Astrocyte (in vitro differentiated cells and primary cell): ENCODE data around the gene DFFA. TPM values are rescaled to one million over a fixed set of nuclear protein-coding genes. Genes with fewer than 3 reads are reported as not detected.

Source experiments
- DNase-seq: peaks from one replicate; pipeline ENCODE4 v3.0.0-alpha.2; 2010; ENCODE audit warnings: low read depth
- FAIRE-seq: peaks from 2 replicates; lab custom pipeline; 2011; peaks lifted over from hg19 to GRCh38; lab: Jason Lieb, UNC
- H2AFZ ChIP-seq: 2 replicates; pipeline ENCODE4 v1.6.0; 2012; ENCODE audit warnings: low read depth, low read length, inconsistent platforms
- H3K27ac ChIP-seq: 2 replicates; pipeline ENCODE4 v1.5.1; 2011; ENCODE audit warnings: low read depth, low read length, inconsistent platforms
- H3K27me3 ChIP-seq: 2 replicates; pipeline ENCODE4 v1.6.0; 2011; ENCODE audit warnings: low read length, inconsistent platforms; ENCODE audit not compliant: insufficient read depth
- H3K36me3 ChIP-seq: 2 replicates; pipeline ENCODE4 v1.5.1; 2011; ENCODE audit warnings: low read length, inconsistent platforms; ENCODE audit not compliant: insufficient read depth
- H3K4me1 ChIP-seq: 2 replicates; pipeline ENCODE4 v1.5.1; 2011; ENCODE audit warnings: low read length, inconsistent platforms; ENCODE audit not compliant: insufficient read depth
- H3K4me2 ChIP-seq: 2 replicates; pipeline ENCODE4 v1.6.0; 2012; ENCODE audit warnings: low read length, inconsistent platforms
- H3K4me3 ChIP-seq: 2 replicates; pipeline ENCODE4 v1.5.1; 2011; ENCODE audit warnings: low read depth, mild to moderate bottlenecking, low read length, inconsistent platforms; ENCODE audit not compliant: insufficient read depth
- H3K79me2 ChIP-seq: 2 replicates; pipeline ENCODE4 v1.6.0; 2012; ENCODE audit warnings: mild to moderate bottlenecking, low read length, inconsistent platforms; ENCODE audit not compliant: insufficient read depth
- H3K9ac ChIP-seq: 2 replicates; pipeline ENCODE4 v1.6.0; 2012; ENCODE audit warnings: mild to moderate bottlenecking, low read length, inconsistent platforms
- H3K9me3 ChIP-seq: 2 replicates; pipeline ENCODE4 v1.5.1; 2012; ENCODE audit warnings: low read depth, mild to moderate bottlenecking, low read length, inconsistent platforms; ENCODE audit not compliant: insufficient read depth
- H4K20me1 ChIP-seq: 2 replicates; pipeline ENCODE4 v1.6.0; 2012; ENCODE audit warnings: low read length, inconsistent platforms; ENCODE audit not compliant: insufficient read depth
- H3K27ac Mint-ChIP-seq: one replicate; pipeline ENCODE4 v1.8.0; 2021; ENCODE audit warnings: mild to moderate bottlenecking, mixed read lengths; ENCODE audit not compliant: unreplicated experiment
- H3K27me3 Mint-ChIP-seq: one replicate; pipeline ENCODE4 v1.8.0; 2021; ENCODE audit warnings: low read depth, mixed read lengths; ENCODE audit not compliant: unreplicated experiment
- H3K36me3 Mint-ChIP-seq: one replicate; pipeline ENCODE4 v1.8.0; 2021; ENCODE audit warnings: low read depth, mixed read lengths; ENCODE audit not compliant: unreplicated experiment
- H3K4me1 Mint-ChIP-seq: one replicate; pipeline ENCODE4 v1.8.0; 2021; ENCODE audit warnings: low read depth, mixed read lengths; ENCODE audit not compliant: unreplicated experiment
- H3K4me3 Mint-ChIP-seq: one replicate; pipeline ENCODE4 v1.8.0; 2021; ENCODE audit warnings: mild to moderate bottlenecking, moderate library complexity, mixed read lengths; ENCODE audit not compliant: unreplicated experiment
- H3K9me3 Mint-ChIP-seq: one replicate; pipeline ENCODE4 v1.8.0; 2021; ENCODE audit warnings: mild to moderate bottlenecking, mixed read lengths; ENCODE audit not compliant: unreplicated experiment
- EZH2 ChIP-seq: IDR thresholded peaks from 2 replicates; pipeline ENCODE4 v1.6.1; 2012; ENCODE audit warnings: mild to moderate bottlenecking, low read length, inconsistent platforms; ENCODE audit not compliant: insufficient read depth
- total RNA-seq: library from RNA; stranded (reverse); gene quantifications from 2 replicates; pipeline ENCODE4 v1.2.1, GENCODE V29; 2021
- TF ChIP-seq, protein P1 (sequence below): IDR thresholded peaks from 2 replicates; pipeline ENCODE4 v1.5.1; 2011; ENCODE audit warnings: low read depth, mild to moderate bottlenecking, inconsistent platforms, low read length, moderate library complexity; ENCODE audit not compliant: insufficient read depth

DFFA gene
- total RNA-seq, 1 donor from 2014 or later = 58.2 TPM

DNA sequence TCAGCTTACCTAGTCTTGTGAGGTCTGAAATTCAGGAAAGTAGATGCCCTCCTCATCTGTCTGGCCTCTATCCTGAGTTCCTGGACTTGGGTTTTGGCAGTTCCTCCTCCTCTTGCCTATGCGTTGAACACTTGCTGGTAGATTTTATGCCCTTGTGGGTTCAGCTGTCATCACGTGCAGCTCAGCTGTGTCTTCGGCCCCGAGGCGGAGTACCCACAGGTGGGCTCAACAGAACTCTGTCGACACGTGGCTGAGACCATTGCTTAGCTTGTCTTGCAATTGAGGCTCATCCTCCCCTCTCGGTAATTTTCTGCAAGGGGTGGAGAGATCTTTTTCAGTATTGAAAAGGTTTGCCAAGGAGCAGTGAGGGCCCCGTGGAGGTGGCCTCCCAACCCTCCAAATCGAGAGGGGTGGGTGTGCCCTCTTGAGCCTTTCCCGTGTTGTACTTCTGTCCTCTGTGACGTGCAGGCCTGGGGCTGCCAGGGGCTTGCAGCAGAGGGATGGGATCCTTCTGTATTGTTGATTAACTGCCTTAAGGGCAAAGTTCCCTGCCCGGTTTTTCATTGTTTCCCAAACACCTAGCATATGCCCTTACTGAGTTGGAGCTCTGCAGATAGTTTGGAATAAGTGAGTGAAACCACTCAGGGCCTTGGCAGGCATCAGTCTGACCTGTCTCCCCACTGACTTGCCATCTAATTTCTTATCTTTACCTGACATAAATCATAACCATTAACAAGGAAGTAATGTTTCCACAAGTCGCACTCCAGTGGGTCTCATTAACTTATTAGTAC, 39.2 kb downstream of the DFFA start:
- FAIRE-seq = no peak
- no peak overlapping the region for H3K9ac ChIP-seq
- H3K27me3 Mint-ChIP-seq = no peaks in the 10 kb centered on the region
- DNase-seq = no peak
- no peak overlapping the region for H2AFZ ChIP-seq
- H3K36me3 Mint-ChIP-seq = no peaks in the 10 kb centered on the region
- H3K27me3 ChIP-seq = no peaks in the 10 kb centered on the region
- H3K79me2 ChIP-seq = peaks cover 13% of the 10 kb centered on the region
- no peak overlapping the region for H3K4me3 ChIP-seq
- no peaks in the 10 kb centered on the region for H3K9me3 Mint-ChIP-seq
- no peak overlapping the region for H3K27ac ChIP-seq
- H3K27ac Mint-ChIP-seq = no peak overlapping the region
- no peak overlapping the region for H3K4me2 ChIP-seq
- peaks cover 12% of the 10 kb centered on the region for H3K4me1 ChIP-seq
- no peaks in the 10 kb centered on the region for H4K20me1 ChIP-seq
- no peaks in the 10 kb centered on the region for H3K9me3 ChIP-seq
- TF ChIP-seq, protein P1, sequence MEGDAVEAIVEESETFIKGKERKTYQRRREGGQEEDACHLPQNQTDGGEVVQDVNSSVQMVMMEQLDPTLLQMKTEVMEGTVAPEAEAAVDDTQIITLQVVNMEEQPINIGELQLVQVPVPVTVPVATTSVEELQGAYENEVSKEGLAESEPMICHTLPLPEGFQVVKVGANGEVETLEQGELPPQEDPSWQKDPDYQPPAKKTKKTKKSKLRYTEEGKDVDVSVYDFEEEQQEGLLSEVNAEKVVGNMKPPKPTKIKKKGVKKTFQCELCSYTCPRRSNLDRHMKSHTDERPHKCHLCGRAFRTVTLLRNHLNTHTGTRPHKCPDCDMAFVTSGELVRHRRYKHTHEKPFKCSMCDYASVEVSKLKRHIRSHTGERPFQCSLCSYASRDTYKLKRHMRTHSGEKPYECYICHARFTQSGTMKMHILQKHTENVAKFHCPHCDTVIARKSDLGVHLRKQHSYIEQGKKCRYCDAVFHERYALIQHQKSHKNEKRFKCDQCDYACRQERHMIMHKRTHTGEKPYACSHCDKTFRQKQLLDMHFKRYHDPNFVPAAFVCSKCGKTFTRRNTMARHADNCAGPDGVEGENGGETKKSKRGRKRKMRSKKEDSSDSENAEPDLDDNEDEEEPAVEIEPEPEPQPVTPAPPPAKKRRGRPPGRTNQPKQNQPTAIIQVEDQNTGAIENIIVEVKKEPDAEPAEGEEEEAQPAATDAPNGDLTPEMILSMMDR = no peak
- no peak for TF ChIP-seq EZH2
- H3K4me1 Mint-ChIP-seq = peaks cover 7% of the 10 kb centered on the region
- no peaks in the 10 kb centered on the region for H3K36me3 ChIP-seq
- no peak overlapping the region for H3K4me3 Mint-ChIP-seq

DNA sequence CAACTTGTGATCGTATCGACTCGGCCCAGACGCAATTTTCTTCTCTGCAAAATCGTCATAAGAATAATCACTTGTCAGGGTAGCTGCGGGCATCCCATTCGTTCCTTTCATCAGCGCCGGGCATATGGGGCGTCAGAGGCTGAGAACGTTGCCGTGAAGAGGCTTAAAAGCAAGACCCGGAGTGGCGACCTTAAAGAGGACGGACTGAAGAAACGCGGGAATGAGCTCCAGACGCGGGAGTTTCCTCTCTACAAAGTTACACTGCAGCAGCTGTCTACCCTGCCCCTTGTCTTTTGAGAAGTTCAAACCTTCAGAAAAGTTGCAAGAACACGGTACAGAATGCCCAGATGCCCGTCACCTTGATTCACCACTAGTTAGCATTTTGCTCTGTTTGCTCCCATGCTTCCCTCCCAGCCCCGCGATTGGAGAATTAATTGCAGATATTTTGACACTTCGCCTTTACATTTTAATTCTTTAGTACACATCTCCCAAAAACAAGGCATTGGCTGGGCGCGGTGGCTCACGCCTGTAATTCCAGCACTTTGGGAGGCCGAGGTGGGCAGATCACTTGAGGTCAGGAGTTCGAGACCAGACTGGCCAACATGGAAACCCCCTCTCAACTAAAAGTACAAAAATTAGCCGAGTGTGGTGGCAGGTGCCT, 41.1 kb downstream of the DFFA start:
- H4K20me1 ChIP-seq = no peaks in the 10 kb centered on the region
- no peaks in the 10 kb centered on the region for H3K36me3 Mint-ChIP-seq
- H3K36me3 ChIP-seq = no peaks in the 10 kb centered on the region
- no peaks in the 10 kb centered on the region for H3K27me3 ChIP-seq
- H3K4me3 ChIP-seq = peak overlapping the region; percentile 80
- peak overlapping the region; percentile 95 for H3K4me2 ChIP-seq
- no peaks in the 10 kb centered on the region for H3K9me3 Mint-ChIP-seq
- peaks cover 13% of the 10 kb centered on the region for H3K79me2 ChIP-seq
- peak; percentile 29 for DNase-seq
- FAIRE-seq = no peak
- peaks cover 12% of the 10 kb centered on the region for H3K4me1 ChIP-seq
- peak overlapping the region; percentile 86 for H3K4me3 Mint-ChIP-seq
- TF ChIP-seq, protein P1 = no peak
- TF ChIP-seq EZH2 = no peak
- peak overlapping the region; percentile 88 for H2AFZ ChIP-seq
- H3K4me1 Mint-ChIP-seq = no peaks in the 10 kb centered on the region
- peak overlapping the region; percentile 21 for H3K27ac Mint-ChIP-seq
- H3K27ac ChIP-seq = peak overlapping the region; percentile 73
- no peaks in the 10 kb centered on the region for H3K27me3 Mint-ChIP-seq
- H3K9ac ChIP-seq = peak overlapping the region; percentile 86
- H3K9me3 ChIP-seq = no peaks in the 10 kb centered on the region
